Breast epithelium (tissue), 3 donors: ENCODE results near the gene DDX54.

Experiments used
- CTCF ChIP-seq, 3 donors: fragments of 450-650 bp; IDR thresholded peaks; one replicate each; pipeline ENCODE4 v1.5.1; 2016 to 2017; ENCODE audit warnings: antibody characterized with exemption in 3 of 3, mild to moderate bottlenecking in 3 of 3, moderate library complexity in 3 of 3
- POLR2A ChIP-seq: fragments of 450-650 bp; IDR thresholded peaks from one replicate; pipeline ENCODE4 v1.6.1; 2016; ENCODE audit warnings: antibody characterized with exemption, mild to moderate bottlenecking, moderate library complexity

DNA sequence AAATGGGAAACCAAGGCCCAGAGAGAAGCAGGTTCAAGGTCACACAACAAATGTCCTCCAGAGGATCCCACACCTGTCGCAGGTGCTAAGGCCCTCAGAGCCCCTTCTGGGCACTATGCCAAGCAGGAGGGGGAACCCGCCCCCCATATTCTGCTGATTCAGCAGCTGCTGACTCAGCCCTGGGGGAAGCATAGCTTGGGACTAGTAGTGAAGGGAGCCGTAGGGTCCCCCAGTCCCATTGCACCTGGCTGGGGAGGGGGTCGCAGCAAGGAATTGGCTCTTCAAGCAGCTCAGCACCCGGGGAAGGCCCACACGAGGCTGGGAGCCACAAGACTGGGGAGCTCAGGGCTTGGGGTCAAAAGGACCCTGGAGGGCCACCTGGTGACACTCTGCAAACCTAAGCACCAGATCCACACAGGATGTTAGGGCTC, 50.7 kb downstream of the DDX54 start:
- TF ChIP-seq CTCF (IDR thresholded peaks at IDR 0.05) (no peak), POLR2A (no peak)
